ENCODE data around the gene MAGI2.
"Not testable (repeated sequence)": the region's sequence is repeated elsewhere in the genome, so short reads cannot be mapped to it uniquely, and the experiment has no call there.

MAGI2 gene

GRCh38 chr7:78363866-78364265, 1089.6 kb downstream of the MAGI2 start:
- DNase-seq (ENCODE audit: low read depth, low spot score): no peak

- no peak for DNase-seq (ENCODE audit: low read depth, low spot score)
These were observed 1093.6 kb downstream of the MAGI2 start for GRCh38 chr7:78359836-78360235.

GRCh38 chr7:78357709-78358108, 1095.8 kb downstream of the MAGI2 start:
- DNase-seq (ENCODE audit: low read depth, low spot score): no peak

GRCh38 chr7:78355834-78356233, 1097.6 kb downstream of the MAGI2 start:
- no peak for DNase-seq (ENCODE audit: low read depth, low spot score)

- no peak for DNase-seq (ENCODE audit: low read depth, low spot score)
These were observed 1102.5 kb downstream of the MAGI2 start for GRCh38 chr7:78350926-78351325.

- no peak for DNase-seq (ENCODE audit: low read depth, low spot score)
These were observed 1103.1 kb downstream of the MAGI2 start for GRCh38 chr7:78350391-78350790.

- DNase-seq (ENCODE audit: low read depth, low spot score): no peak
These were observed 1106.6 kb downstream of the MAGI2 start for GRCh38 chr7:78346827-78347226.

GRCh38 chr7:78345979-78346378, 1107.5 kb downstream of the MAGI2 start:
- DNase-seq (ENCODE audit: low read depth, low spot score): no peak

GRCh38 chr7:78345293-78345911, 1108.1 kb downstream of the MAGI2 start:
- DNase-seq (ENCODE audit: low read depth, low spot score): no peak

- DNase-seq (ENCODE audit: low read depth, low spot score): no peak
These were observed 1119.0 kb downstream of the MAGI2 start for GRCh38 chr7:78334426-78334825.

GRCh38 chr7:78333530-78334425, 1119.7 kb downstream of the MAGI2 start:
- DNase-seq (ENCODE audit: low read depth, low spot score): no peak

GRCh38 chr7:78329001-78329655, 1124.3 kb downstream of the MAGI2 start:
- no peak for DNase-seq (ENCODE audit: low read depth, low spot score)

- DNase-seq (ENCODE audit: low read depth, low spot score): no peak
These were observed 1125.7 kb downstream of the MAGI2 start for GRCh38 chr7:78327718-78328117.

- no peak for DNase-seq (ENCODE audit: low read depth, low spot score)
These were observed 1126.6 kb downstream of the MAGI2 start for GRCh38 chr7:78326876-78327275.

GRCh38 chr7:78326189-78326588, 1127.3 kb downstream of the MAGI2 start:
- DNase-seq (ENCODE audit: low read depth, low spot score): no peak

GRCh38 chr7:78323118-78323517, 1130.3 kb downstream of the MAGI2 start:
- no peak for DNase-seq (ENCODE audit: low read depth, low spot score)

- DNase-seq (ENCODE audit: low read depth, low spot score): not testable (repeated sequence)
These were observed 1131.2 kb downstream of the MAGI2 start for GRCh38 chr7:78322231-78322630.

GRCh38 chr7:78317371-78317770, 1136.1 kb downstream of the MAGI2 start:
- DNase-seq (ENCODE audit: low read depth, low spot score): no peak

GRCh38 chr7:78316110-78316509, 1137.4 kb downstream of the MAGI2 start:
- DNase-seq (ENCODE audit: low read depth, low spot score): no peak

- no peak for DNase-seq (ENCODE audit: low read depth, low spot score)
These were observed 1138.3 kb downstream of the MAGI2 start for GRCh38 chr7:78315119-78315518.

GRCh38 chr7:78311181-78311580, 1142.3 kb downstream of the MAGI2 start:
- no peak for DNase-seq (ENCODE audit: low read depth, low spot score)

- DNase-seq (ENCODE audit: low read depth, low spot score): no peak
These were observed 1145.6 kb downstream of the MAGI2 start for GRCh38 chr7:78307892-78308291.

GRCh38 chr7:78306634-78307033, 1146.8 kb downstream of the MAGI2 start:
- no peak for DNase-seq (ENCODE audit: low read depth, low spot score)
